Karpas-422 (cell line): ENCODE results near the gene BARX2. TPM values are rescaled to one million over a fixed set of nuclear protein-coding genes. Genes with fewer than 3 reads are reported as not detected.

Source experiments
- DNase-seq: peaks from one replicate; pipeline ENCODE4 v3.0.0-alpha.2; 2015
- H2AFZ ChIP-seq: fragments of 200-600 bp; sonication (generic); 2 replicates; pipeline ENCODE4 v1.6.1; 2014; ENCODE audit warnings: antibody characterized with exemption, low read length, mixed read lengths
- H3K27ac ChIP-seq: fragments of 200-600 bp; sonication (generic); 2 replicates; pipeline ENCODE4 v1.5.1; 2014; ENCODE audit warnings: mild to moderate bottlenecking, low read length, moderate library complexity
- H3K27me3 ChIP-seq: fragments of 200-600 bp; sonication (generic); 2 replicates; pipeline ENCODE4 v1.6.1; 2014; ENCODE audit warnings: low read length, mixed read lengths
- H3K36me3 ChIP-seq: fragments of 200-600 bp; sonication (generic); 2 replicates; pipeline ENCODE4 v1.6.1; 2014; ENCODE audit warnings: low read length, mixed read lengths; ENCODE audit not compliant: insufficient read depth
- H3K4me1 ChIP-seq: fragments of 200-600 bp; sonication (generic); 2 replicates; pipeline ENCODE4 v1.6.1; 2014; ENCODE audit warnings: mild to moderate bottlenecking, low read length, mixed read lengths
- H3K4me2 ChIP-seq: fragments of 200-600 bp; sonication (generic); 2 replicates; pipeline ENCODE4 v1.6.1; 2014; ENCODE audit warnings: low read length, low read depth, mild to moderate bottlenecking; ENCODE audit not compliant: poor library complexity, severe bottlenecking
- H3K4me3 ChIP-seq: fragments of 200-600 bp; sonication (generic); 2 replicates; pipeline ENCODE4 v1.5.1; 2014; ENCODE audit warnings: mild to moderate bottlenecking, antibody characterized with exemption, low read length, mixed read lengths
- H3K79me2 ChIP-seq: fragments of 200-600 bp; sonication (generic); 2 replicates; pipeline ENCODE4 v1.6.1; 2014; ENCODE audit warnings: mild to moderate bottlenecking, low read length, mixed read lengths
- H3K9ac ChIP-seq: fragments of 200-600 bp; sonication (generic); 2 replicates; pipeline ENCODE4 v1.6.0; 2014; ENCODE audit warnings: low read length
- H3K9me2 ChIP-seq: fragments of 200-600 bp; sonication (generic), shearing (Covaris generic); replicated peaks from 2 replicates; pipeline ENCODE4 v1.6.0; 2014; ENCODE audit warnings: mild to moderate bottlenecking, low read length, moderate library complexity; ENCODE audit not compliant: insufficient read depth
- H3K9me3 ChIP-seq: fragments of 300-700, 200-600 bp; sonication (generic); 2 replicates; pipeline ENCODE4 v1.6.1; 2014; ENCODE audit warnings: low read length, mixed read lengths
- H4K20me1 ChIP-seq: fragments of 200-600 bp; sonication (generic); 2 replicates; pipeline ENCODE4 v1.6.1; 2014; ENCODE audit warnings: mild to moderate bottlenecking, antibody characterized with exemption, low read length, low read depth; ENCODE audit not compliant: insufficient read depth
- total RNA-seq: library from RNA; depleted of rRNA; stranded (reverse); fragments of >200 nt; shearing (Covaris generic); gene quantifications from 2 replicates; pipeline ENCODE4 v1.2.3, GENCODE V29; 2014; ENCODE audit warnings: low replicate concordance

BARX2 gene
- total RNA-seq, 1 experiment from 2014 or later = not detected

- H2AFZ ChIP-seq = no peak overlapping the region
- DNase-seq = no peak
- no peak overlapping the region for H3K9ac ChIP-seq
- no peak overlapping the region for H3K27ac ChIP-seq
- no peaks in the 10 kb centered on the region for H3K9me3 ChIP-seq
- no peak overlapping the region for H3K4me3 ChIP-seq
- no peaks in the 10 kb centered on the region for H3K9me2 ChIP-seq
- H3K36me3 ChIP-seq = no peaks in the 10 kb centered on the region
- H3K4me1 ChIP-seq = no peaks in the 10 kb centered on the region
- no peaks in the 10 kb centered on the region for H3K79me2 ChIP-seq
- H3K27me3 ChIP-seq = no peaks in the 10 kb centered on the region
- H4K20me1 ChIP-seq = no peaks in the 10 kb centered on the region
- no peak overlapping the region for H3K4me2 ChIP-seq
Observed at GRCh38 chr11:129377739-129378138, 2.1 kb downstream of the BARX2 start.

GRCh38 chr11:129380413-129380812 lies 4.8 kb downstream of the BARX2 start:
- Histone ChIP-seq H3K9me2 (no peaks in the 10 kb centered on the region), H3K9ac (no peak overlapping the region), H3K27me3 (no peaks in the 10 kb centered on the region), H3K4me1 (no peaks in the 10 kb centered on the region), H3K36me3 (no peaks in the 10 kb centered on the region), H4K20me1 (no peaks in the 10 kb centered on the region), H2AFZ (no peak overlapping the region), H3K4me2 (no peak overlapping the region), H3K9me3 (no peaks in the 10 kb centered on the region), H3K4me3 (no peak overlapping the region), H3K79me2 (no peaks in the 10 kb centered on the region), H3K27ac (no peak overlapping the region)
- DNase-seq = no peak

DNA sequence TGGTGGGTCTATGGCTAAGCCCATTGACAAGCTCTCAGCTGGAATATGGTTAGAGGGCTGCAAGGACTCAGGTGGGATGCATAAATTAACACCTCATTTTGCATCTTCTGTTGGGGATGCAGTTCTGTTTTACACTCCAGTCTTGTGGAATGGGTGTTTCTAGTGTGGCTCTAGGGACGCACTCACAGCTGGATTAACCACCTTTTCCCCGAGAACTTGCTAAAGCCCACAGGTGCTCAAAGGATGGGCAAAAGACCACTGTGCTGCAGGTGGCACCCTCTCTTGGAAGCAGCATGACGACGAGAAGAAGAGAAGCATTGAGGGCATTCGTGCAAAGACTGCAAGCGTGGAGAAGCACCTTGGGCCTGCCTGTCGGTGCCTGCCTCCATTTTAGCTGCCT lies 6.9 kb downstream of the BARX2 start:
- H4K20me1 ChIP-seq = no peaks in the 10 kb centered on the region
- no peaks in the 10 kb centered on the region for H3K79me2 ChIP-seq
- no peaks in the 10 kb centered on the region for H3K9me3 ChIP-seq

DNA sequence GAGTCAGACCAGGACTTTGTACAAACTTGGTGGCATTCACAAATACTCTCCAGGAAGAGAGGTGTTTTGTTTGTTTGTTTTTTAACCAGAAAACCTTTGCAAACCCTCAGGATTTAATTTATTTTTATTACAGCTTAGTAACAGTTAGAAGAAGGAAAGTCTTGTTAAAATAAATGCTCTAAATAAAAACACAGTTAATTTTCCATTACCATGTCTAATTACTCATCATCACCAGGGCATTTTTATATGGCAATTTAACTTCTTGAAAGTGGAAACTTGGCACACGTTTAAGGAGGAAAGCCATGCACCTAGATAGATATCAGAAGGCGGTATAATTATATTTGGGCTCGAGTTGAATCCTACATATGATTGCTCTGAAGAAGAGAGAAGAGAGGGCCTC lies 7.4 kb downstream of the BARX2 start:
- Histone ChIP-seq H2AFZ (no peak overlapping the region), H3K9me3 (no peaks in the 10 kb centered on the region), H4K20me1 (no peaks in the 10 kb centered on the region), H3K36me3 (no peaks in the 10 kb centered on the region), H3K27me3 (no peaks in the 10 kb centered on the region), H3K4me1 (no peaks in the 10 kb centered on the region), H3K79me2 (no peaks in the 10 kb centered on the region), H3K4me2 (no peak overlapping the region), H3K27ac (no peak overlapping the region), H3K9me2 (no peaks in the 10 kb centered on the region), H3K9ac (no peak overlapping the region), H3K4me3 (no peak overlapping the region)
- DNase-seq = no peak

More for the DNA sequence above, 6.9 kb downstream of the BARX2 start:
- no peak overlapping the region for H3K9ac ChIP-seq
- H3K4me3 ChIP-seq = no peak overlapping the region
- no peaks in the 10 kb centered on the region for H3K4me1 ChIP-seq
- H3K36me3 ChIP-seq = no peaks in the 10 kb centered on the region
- no peaks in the 10 kb centered on the region for H3K27me3 ChIP-seq
- no peak overlapping the region for H2AFZ ChIP-seq
- no peak for DNase-seq
- no peaks in the 10 kb centered on the region for H3K9me2 ChIP-seq
- no peak overlapping the region for H3K4me2 ChIP-seq
- no peak overlapping the region for H3K27ac ChIP-seq

DNA sequence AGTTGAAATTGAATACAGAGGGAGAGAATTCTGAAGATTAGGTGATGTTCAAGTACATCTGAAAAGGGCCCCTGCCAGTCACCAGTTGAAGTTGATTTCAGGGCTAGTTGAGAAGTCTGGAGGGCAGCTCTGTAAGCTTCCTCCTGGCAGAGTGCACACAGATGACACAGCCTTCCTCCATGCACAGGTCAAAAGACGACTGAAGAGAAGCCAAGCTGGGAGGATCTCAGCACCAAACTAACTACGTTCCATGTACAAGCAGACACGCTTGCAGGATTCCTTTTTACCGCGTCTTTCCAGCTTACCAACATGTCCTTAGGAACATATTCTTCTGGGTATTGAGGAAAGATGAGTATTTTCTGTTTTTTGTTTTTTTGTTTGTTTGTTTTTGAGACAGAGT lies 7.9 kb downstream of the BARX2 start:
- Histone ChIP-seq H4K20me1 (no peaks in the 10 kb centered on the region), H3K4me1 (no peaks in the 10 kb centered on the region), H3K4me3 (no peak overlapping the region), H3K9me2 (no peaks in the 10 kb centered on the region), H3K9me3 (no peaks in the 10 kb centered on the region), H3K9ac (no peak overlapping the region), H2AFZ (no peak overlapping the region), H3K27ac (no peak overlapping the region), H3K79me2 (no peaks in the 10 kb centered on the region), H3K27me3 (no peaks in the 10 kb centered on the region), H3K36me3 (no peaks in the 10 kb centered on the region), H3K4me2 (no peak overlapping the region)
- DNase-seq = no peak

GRCh38 chr11:129384415-129384814 lies 8.8 kb downstream of the BARX2 start:
- H3K36me3 ChIP-seq = no peaks in the 10 kb centered on the region
- H3K27me3 ChIP-seq = no peaks in the 10 kb centered on the region
- H3K4me3 ChIP-seq = no peak overlapping the region
- H3K79me2 ChIP-seq = no peaks in the 10 kb centered on the region
- H2AFZ ChIP-seq = no peak overlapping the region
- H3K27ac ChIP-seq = no peak overlapping the region
- no peak for DNase-seq
- no peaks in the 10 kb centered on the region for H3K9me3 ChIP-seq
- H3K4me1 ChIP-seq = no peaks in the 10 kb centered on the region
- no peak overlapping the region for H3K9ac ChIP-seq
- H3K4me2 ChIP-seq = no peak overlapping the region
- no peaks in the 10 kb centered on the region for H3K9me2 ChIP-seq
- no peaks in the 10 kb centered on the region for H4K20me1 ChIP-seq

DNA sequence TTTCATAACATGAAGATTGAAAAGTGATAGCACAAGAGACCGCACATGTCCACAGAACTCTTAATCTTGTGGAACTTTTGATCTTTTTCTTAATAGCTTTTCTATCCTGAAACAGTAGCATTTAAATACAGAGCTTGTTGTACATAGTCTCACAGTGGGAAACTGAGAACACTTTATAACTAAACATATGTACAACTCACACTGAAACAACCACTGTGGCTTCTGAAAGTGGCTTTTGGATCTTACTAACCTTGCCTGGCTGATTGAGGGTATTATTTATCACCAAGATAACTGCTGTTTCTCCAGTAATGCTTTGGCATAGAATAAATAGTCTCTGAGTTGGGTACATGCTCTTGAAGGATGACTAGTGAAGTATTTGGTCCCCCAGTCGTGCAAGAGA lies 10.2 kb downstream of the BARX2 start:
- H4K20me1 ChIP-seq = no peaks in the 10 kb centered on the region
- H3K27ac ChIP-seq = no peak overlapping the region
- no peaks in the 10 kb centered on the region for H3K27me3 ChIP-seq
- H3K36me3 ChIP-seq = no peaks in the 10 kb centered on the region
- DNase-seq = no peak
- no peaks in the 10 kb centered on the region for H3K4me1 ChIP-seq
- no peaks in the 10 kb centered on the region for H3K9me3 ChIP-seq
- no peaks in the 10 kb centered on the region for H3K79me2 ChIP-seq
- H2AFZ ChIP-seq = no peak overlapping the region
- no peak overlapping the region for H3K4me2 ChIP-seq
- no peak overlapping the region for H3K4me3 ChIP-seq
- H3K9ac ChIP-seq = no peak overlapping the region
- H3K9me2 ChIP-seq = no peaks in the 10 kb centered on the region

- Histone ChIP-seq H3K9me2 (no peaks in the 10 kb centered on the region), H3K4me3 (no peak overlapping the region), H3K4me1 (no peaks in the 10 kb centered on the region)
Observed at GRCh38 chr11:129386795-129387397, 11.2 kb downstream of the BARX2 start.

DNA sequence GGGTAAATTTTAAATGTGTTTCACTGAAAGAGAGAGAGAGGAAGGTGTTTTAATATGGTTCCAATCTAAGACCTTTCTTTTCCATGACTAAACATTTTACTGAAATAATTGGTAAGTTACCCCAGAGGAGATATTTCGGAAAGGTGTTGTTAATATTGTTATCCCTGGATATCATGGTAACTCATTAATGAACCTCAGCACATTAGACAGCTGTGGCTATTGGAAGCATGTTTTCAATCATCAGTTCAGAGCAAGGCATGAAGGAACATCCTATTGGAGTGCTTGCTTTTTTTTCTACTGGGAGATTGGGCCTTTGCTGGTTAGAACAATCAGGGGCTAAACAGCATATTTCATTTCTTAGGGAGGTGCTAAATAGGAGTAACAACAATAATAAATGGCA lies 11.8 kb downstream of the BARX2 start:
- Histone ChIP-seq H3K9me2 (no peaks in the 10 kb centered on the region), H3K9me3 (no peaks in the 10 kb centered on the region), H3K36me3 (no peaks in the 10 kb centered on the region), H2AFZ (no peak overlapping the region), H3K4me1 (no peaks in the 10 kb centered on the region), H3K79me2 (no peaks in the 10 kb centered on the region), H3K9ac (no peak overlapping the region), H3K4me2 (no peak overlapping the region), H4K20me1 (no peaks in the 10 kb centered on the region), H3K4me3 (no peak overlapping the region), H3K27me3 (no peaks in the 10 kb centered on the region), H3K27ac (no peak overlapping the region)
- no peak for DNase-seq

More at GRCh38 chr11:129386795-129387397, 11.2 kb downstream of the BARX2 start:
- Histone ChIP-seq H3K27ac (no peak overlapping the region), H4K20me1 (no peaks in the 10 kb centered on the region), H3K9ac (no peak overlapping the region), H3K36me3 (no peaks in the 10 kb centered on the region), H3K4me2 (no peak overlapping the region), H3K79me2 (no peaks in the 10 kb centered on the region), H3K27me3 (no peaks in the 10 kb centered on the region), H3K9me3 (no peaks in the 10 kb centered on the region), H2AFZ (no peak overlapping the region)
- DNase-seq = no peak
